CD14-positive monocyte (primary cell): ENCODE results near the gene RAB39B. TPM values are rescaled to one million over a fixed set of nuclear protein-coding genes. Genes with fewer than 3 reads are reported as not detected.

Experiments used
- DNase-seq, 3 donors: peaks; one replicate each; pipeline ENCODE4 v3.0.0-alpha.2; 2011 to 2022
- H2AFZ ChIP-seq: 2 replicates; pipeline ENCODE4 v1.6.0; 2012; ENCODE audit warnings: mild to moderate bottlenecking, low read depth, low read length, inconsistent platforms; ENCODE audit not compliant: insufficient read depth, poor library complexity, severe bottlenecking
- H3K27ac ChIP-seq, 2 donors: 1 replicate in 1 of 2; 2 replicates in 1 of 2; pipeline ENCODE4 v1.5.1; 2012 to 2013; ENCODE audit warnings: low read length in 2 of 2, control low read depth in 1 of 2, inconsistent platforms in 1 of 2, low read depth in 1 of 2, mild to moderate bottlenecking in 1 of 2
- H3K27me3 ChIP-seq, 2 donors: one replicate each; pipeline versions ENCODE4 v1.6.0 to v1.6.1; 2011 to 2013; ENCODE audit warnings: low read length in 2 of 2; ENCODE audit not compliant: control insufficient read depth in 2 of 2, insufficient read depth in 2 of 2
- H3K36me3 ChIP-seq, 2 donors: replicated peaks in 1 of 2; 1 replicate in 1 of 2; 2 replicates in 1 of 2; pipeline versions ENCODE4 v1.5.1 to v1.6.1; 2012 to 2013; ENCODE audit warnings: low read length in 2 of 2, control low read depth in 1 of 2, inconsistent platforms in 1 of 2, mild to moderate bottlenecking in 1 of 2; ENCODE audit not compliant: insufficient read depth in 2 of 2, control insufficient read depth in 1 of 2
- H3K4me1 ChIP-seq, 2 donors: 1 replicate in 1 of 2; 2 replicates in 1 of 2; pipeline versions ENCODE4 v1.5.1 to v1.6.1; 2012 to 2013; ENCODE audit warnings: low read length in 2 of 2, control low read depth in 1 of 2, inconsistent platforms in 1 of 2, mild to moderate bottlenecking in 1 of 2, moderate library complexity in 1 of 2; ENCODE audit not compliant: insufficient read depth in 2 of 2, control insufficient read depth in 1 of 2
- H3K4me2 ChIP-seq: replicated peaks from 2 replicates; pipeline ENCODE3; 2012; ENCODE audit warnings: low read length, moderate library complexity, mild to moderate bottlenecking; ENCODE audit not compliant: poor library complexity, severe bottlenecking; ENCODE audit errors: extremely low read depth
- H3K4me3 ChIP-seq, 3 experiments: fragments of 200-600 bp in 1 of 3; sonication (generic) in 1 of 3; replicated peaks in 1 of 3; 1 replicate in 2 of 3; 2 replicates in 1 of 3; pipeline ENCODE4 v1.5.1; 2011 to 2013; ENCODE audit warnings: low read length in 3 of 3, mild to moderate bottlenecking in 3 of 3, control low read depth in 2 of 3, low read depth in 2 of 3, inconsistent platforms in 1 of 3, moderate library complexity in 1 of 3
- H3K79me2 ChIP-seq: 2 replicates; pipeline ENCODE4 v1.6.0; 2012; ENCODE audit warnings: mild to moderate bottlenecking, control low read depth, inconsistent platforms, low read length, moderate library complexity; ENCODE audit not compliant: insufficient read depth
- H3K9ac ChIP-seq: 2 replicates; pipeline ENCODE4 v1.6.0; 2017; ENCODE audit warnings: low read length, mild to moderate bottlenecking; ENCODE audit not compliant: insufficient read depth, poor library complexity, severe bottlenecking
- H3K9me3 ChIP-seq, 2 donors: replicated peaks in 1 of 2; 1 replicate in 1 of 2; 2 replicates in 1 of 2; pipeline versions ENCODE4 v1.5.1 to v1.6.1; 2012 to 2013; ENCODE audit warnings: low read length in 2 of 2, control low read depth in 1 of 2; ENCODE audit not compliant: control insufficient read depth in 1 of 2, insufficient read depth in 1 of 2
- H4K20me1 ChIP-seq: 2 replicates; pipeline ENCODE4 v1.6.0; 2012; ENCODE audit warnings: mild to moderate bottlenecking, low read length, control low read depth, moderate library complexity; ENCODE audit not compliant: insufficient read depth
- H3K27ac Mint-ChIP-seq, 7 donors: one replicate each; pipeline ENCODE4 v1.8.0; 2020; ENCODE audit warnings: mild to moderate bottlenecking in 7 of 7, mixed read lengths in 7 of 7, moderate library complexity in 6 of 7, inconsistent platforms in 2 of 7
- H3K27me3 Mint-ChIP-seq, 3 donors: one replicate each; pipeline ENCODE4 v1.8.0; 2021 to 2022; ENCODE audit warnings: low read depth in 3 of 3, mild to moderate bottlenecking in 3 of 3, mixed read lengths in 3 of 3, moderate library complexity in 3 of 3, inconsistent platforms in 1 of 3
- H3K36me3 Mint-ChIP-seq, 2 donors: one replicate each; pipeline ENCODE4 v1.8.0; 2020; ENCODE audit warnings: mixed read lengths in 2 of 2, inconsistent platforms in 1 of 2, mild to moderate bottlenecking in 1 of 2
- H3K4me1 Mint-ChIP-seq: one replicate; pipeline ENCODE4 v1.8.0; 2020; ENCODE audit warnings: mild to moderate bottlenecking, mixed read lengths
- H3K4me3 Mint-ChIP-seq, 2 donors: one replicate each; pipeline ENCODE4 v1.8.0; 2020; ENCODE audit warnings: mild to moderate bottlenecking in 2 of 2, mixed read lengths in 2 of 2, moderate library complexity in 1 of 2
- H3K9me3 Mint-ChIP-seq, 7 donors: one replicate each; pipeline ENCODE4 v1.8.0; 2020 to 2022; ENCODE audit warnings: mixed read lengths in 7 of 7, mild to moderate bottlenecking in 6 of 7, moderate library complexity in 6 of 7, inconsistent platforms in 2 of 7
- CTCF ChIP-seq: fragments of 200-600 bp; IDR thresholded peaks from one replicate; pipeline ENCODE4 v1.8.0; 2022; ENCODE audit warnings: antibody characterized with exemption, mild to moderate bottlenecking
- WGBS: methylation state at CpG from one replicate; pipeline ENCODE4 v1.1.5; 2013; ENCODE audit warnings: missing lambda C conversion rate; ENCODE audit not compliant: insufficient coverage; 5-methylcytosine and 5-hydroxymethylcytosine counted together
- intact Hi-C, 2 donors: fragments of 100-400 bp; cut with micrococcal nuclease; formaldehyde crosslinking; loops; one replicate each; pipeline versions ENCODE4 v1.15.0 to v1.15.1; 2023
- polyA plus RNA-seq, 3 donors: library from polyadenylated mRNA; depleted of rRNA in 1 of 3; unstranded in 2 of 3; stranded (reverse) in 1 of 3; fragments of 300-500 nt in 2 of 3; fragments of >200 nt in 1 of 3; fragmentation: Illumina TruSeq in 2 of 3; gene quantifications; 1 replicate in 2 of 3; 2 replicates in 1 of 3; pipeline ENCODE4 v1.2.3, GENCODE V29; 2012 to 2021

The RAB39B gene
- polyA plus RNA-seq, 3 donors, result 0.20 to 0.41 (median 0.25) TPM

- no peaks in the 10 kb centered on the region for H4K20me1 ChIP-seq
- H3K27ac ChIP-seq, result no peak overlapping the region
- TF ChIP-seq CTCF, result no peak
- H3K4me3 ChIP-seq, result no peak overlapping the region
- H3K79me2 ChIP-seq, result no peaks in the 10 kb centered on the region
- intact Hi-C loops, result no loop called here
- no peak overlapping the region for H3K4me3 Mint-ChIP-seq
- H3K27me3 ChIP-seq, result no peaks in the 10 kb centered on the region
- H3K4me1 Mint-ChIP-seq, result no peaks in the 10 kb centered on the region
- H3K4me2 ChIP-seq, result no peak overlapping the region
- H2AFZ ChIP-seq, result no peak overlapping the region
- peaks cover 2 to 5% of the 10 kb centered on the region in 2 donors for H3K36me3 Mint-ChIP-seq
- peaks cover 0 to 18% (median 3%) of the 10 kb centered on the region in 7 donors for H3K9me3 Mint-ChIP-seq
- no peaks in the 10 kb centered on the region for H3K9me3 ChIP-seq
- peaks cover 0 to 3% (median 0%) of the 10 kb centered on the region in 3 donors for H3K27me3 Mint-ChIP-seq
- no peaks in the 10 kb centered on the region for H3K4me1 ChIP-seq
- DNase-seq, result no peak
- H3K9ac ChIP-seq, result no peak overlapping the region
- H3K36me3 ChIP-seq, result no peaks in the 10 kb centered on the region
- no peak overlapping the region for H3K27ac Mint-ChIP-seq
Measured at GRCh38 chrX:155293771-155294170, 29.5 kb upstream of the RAB39B start.

GRCh38 chrX:155279873-155280272 is 15.6 kb upstream of the RAB39B start:
- no peaks in the 10 kb centered on the region for H3K4me1 ChIP-seq
- no peaks in the 10 kb centered on the region for H4K20me1 ChIP-seq
- no peak overlapping the region for H3K9ac ChIP-seq
- WGBS, result no CpG with 5 or more reads among the region's 1 CpG
- Mint-ChIP-seq H3K4me1 (peaks cover 1% of the 10 kb centered on the region), H3K36me3 (peaks cover 0 to 1% of the 10 kb centered on the region in 2 donors), H3K9me3 (peaks cover 0 to 5% (median 0%) of the 10 kb centered on the region in 7 donors), H3K4me3 (no peak overlapping the region), H3K27ac (no peak overlapping the region), H3K27me3 (no peaks in the 10 kb centered on the region)
- H3K9me3 ChIP-seq, result no peaks in the 10 kb centered on the region
- H3K27me3 ChIP-seq, result no peaks in the 10 kb centered on the region
- H2AFZ ChIP-seq, result no peak overlapping the region
- TF ChIP-seq CTCF, result no peak
- no peaks in the 10 kb centered on the region for H3K36me3 ChIP-seq
- H3K27ac ChIP-seq, result no peak overlapping the region
- H3K4me3 ChIP-seq, result no peak overlapping the region
- H3K4me2 ChIP-seq, result no peak overlapping the region
- intact Hi-C loops, result no loop called here
- no peak for DNase-seq
- H3K79me2 ChIP-seq, result no peaks in the 10 kb centered on the region
